OCI-LY7 (cell line): ENCODE data around the gene RTKN2.

Experiments used
- EZH2phosphoT487 ChIP-seq: fragments of 200-600 bp; sonication (generic); IDR thresholded peaks from 2 replicates; pipeline ENCODE4 v1.6.1; 2018; ENCODE audit warnings: low read depth, borderline replicate concordance, mild to moderate bottlenecking, mixed run types, antibody characterized with exemption, low read length, moderate library complexity, mixed read lengths
- TF ChIP-seq, protein P1 (sequence below): fragments of 200-600 bp; sonication (generic); conservative IDR thresholded peaks from 2 replicates; pipeline ENCODE4 v1.5.1; 2014; ENCODE audit warnings: mild to moderate bottlenecking, antibody characterized with exemption, low read length, moderate library complexity, mixed read lengths

DNA sequence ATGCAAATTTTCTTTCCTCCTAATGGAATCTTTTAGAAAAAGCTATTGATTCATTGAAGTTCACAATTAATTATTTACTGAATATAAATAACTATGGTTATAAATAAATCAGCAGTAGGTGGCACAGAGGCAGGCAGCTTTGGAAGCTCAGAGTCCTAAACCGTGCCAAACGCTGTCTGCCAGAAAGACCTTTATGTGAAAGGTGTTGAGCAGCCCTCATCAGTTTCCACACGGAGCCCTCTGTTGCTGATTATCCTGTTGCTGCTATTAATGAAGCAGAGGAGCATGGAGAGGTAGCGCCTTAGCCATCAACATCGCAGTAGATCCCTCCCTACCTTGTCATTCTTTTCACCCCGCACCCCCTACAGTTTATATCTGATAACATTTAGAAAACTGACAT is 51.0 kb downstream of the RTKN2 start:
- TF ChIP-seq, protein P1, sequence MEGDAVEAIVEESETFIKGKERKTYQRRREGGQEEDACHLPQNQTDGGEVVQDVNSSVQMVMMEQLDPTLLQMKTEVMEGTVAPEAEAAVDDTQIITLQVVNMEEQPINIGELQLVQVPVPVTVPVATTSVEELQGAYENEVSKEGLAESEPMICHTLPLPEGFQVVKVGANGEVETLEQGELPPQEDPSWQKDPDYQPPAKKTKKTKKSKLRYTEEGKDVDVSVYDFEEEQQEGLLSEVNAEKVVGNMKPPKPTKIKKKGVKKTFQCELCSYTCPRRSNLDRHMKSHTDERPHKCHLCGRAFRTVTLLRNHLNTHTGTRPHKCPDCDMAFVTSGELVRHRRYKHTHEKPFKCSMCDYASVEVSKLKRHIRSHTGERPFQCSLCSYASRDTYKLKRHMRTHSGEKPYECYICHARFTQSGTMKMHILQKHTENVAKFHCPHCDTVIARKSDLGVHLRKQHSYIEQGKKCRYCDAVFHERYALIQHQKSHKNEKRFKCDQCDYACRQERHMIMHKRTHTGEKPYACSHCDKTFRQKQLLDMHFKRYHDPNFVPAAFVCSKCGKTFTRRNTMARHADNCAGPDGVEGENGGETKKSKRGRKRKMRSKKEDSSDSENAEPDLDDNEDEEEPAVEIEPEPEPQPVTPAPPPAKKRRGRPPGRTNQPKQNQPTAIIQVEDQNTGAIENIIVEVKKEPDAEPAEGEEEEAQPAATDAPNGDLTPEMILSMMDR: no peak
- no peak for TF ChIP-seq EZH2phosphoT487
